Nucleus accumbens (tissue), 56 donors: ENCODE results near the gene ZNF581.

Experiments used
- DNase-seq, 56 donors: peaks; one replicate each; lab custom pipeline; 2025; lab: John Stamatoyannopoulos, UW

The ZNF581 gene, protein sequence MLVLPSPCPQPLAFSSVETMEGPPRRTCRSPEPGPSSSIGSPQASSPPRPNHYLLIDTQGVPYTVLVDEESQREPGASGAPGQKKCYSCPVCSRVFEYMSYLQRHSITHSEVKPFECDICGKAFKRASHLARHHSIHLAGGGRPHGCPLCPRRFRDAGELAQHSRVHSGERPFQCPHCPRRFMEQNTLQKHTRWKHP

DNA sequence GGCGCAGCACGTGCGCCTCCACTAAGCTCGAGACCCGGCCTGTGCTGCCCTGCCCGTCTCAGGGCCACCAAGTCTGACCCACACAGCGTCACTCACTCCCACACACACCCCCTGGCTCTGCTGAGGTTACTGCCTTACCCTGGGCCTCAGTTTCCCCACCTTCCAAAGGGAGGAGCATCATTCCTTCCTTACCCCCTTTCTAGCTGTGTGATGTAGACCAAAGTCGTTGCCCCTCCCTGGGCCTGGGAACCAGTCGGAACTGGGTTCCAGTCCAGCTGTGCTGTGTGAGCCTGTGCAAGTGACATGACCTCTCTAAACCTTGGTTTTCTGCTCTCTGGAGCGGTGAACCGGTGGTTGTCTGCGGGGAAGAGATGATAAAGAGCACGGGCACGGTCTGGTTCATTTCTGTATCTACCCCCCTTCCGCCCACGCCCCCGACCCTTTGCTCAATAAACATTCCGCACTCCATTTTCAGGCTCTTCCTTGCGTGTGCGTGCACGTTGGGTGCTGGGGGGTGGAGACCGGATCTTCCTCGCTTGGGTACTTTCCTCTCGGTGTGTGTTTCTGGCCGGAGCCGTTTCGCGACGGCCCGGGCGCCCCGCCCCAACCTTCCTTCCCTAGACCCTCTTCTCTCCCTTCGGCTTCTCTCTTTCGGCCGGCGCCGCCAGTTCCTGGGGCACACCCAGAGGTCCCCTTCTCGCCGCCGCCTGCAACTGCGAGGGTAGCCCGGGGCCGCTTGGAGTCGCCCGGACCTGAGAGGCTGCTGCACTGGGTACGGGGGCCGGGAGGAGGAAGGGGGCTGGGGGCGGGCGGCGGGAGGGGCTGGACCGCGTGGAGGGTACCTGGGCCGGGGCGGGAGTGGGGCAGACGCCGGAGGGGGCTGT is at the start of gene ZNF581:
TSS of gene ZNF581 (plus strand) at position 647 of the 884 bp plus-strand sequence. CDS start 923 bp downstream, outside the sequence.
- peak in 53 of 56 donors; percentile 18 to 84 (median 60) for DNase-seq

DNA sequence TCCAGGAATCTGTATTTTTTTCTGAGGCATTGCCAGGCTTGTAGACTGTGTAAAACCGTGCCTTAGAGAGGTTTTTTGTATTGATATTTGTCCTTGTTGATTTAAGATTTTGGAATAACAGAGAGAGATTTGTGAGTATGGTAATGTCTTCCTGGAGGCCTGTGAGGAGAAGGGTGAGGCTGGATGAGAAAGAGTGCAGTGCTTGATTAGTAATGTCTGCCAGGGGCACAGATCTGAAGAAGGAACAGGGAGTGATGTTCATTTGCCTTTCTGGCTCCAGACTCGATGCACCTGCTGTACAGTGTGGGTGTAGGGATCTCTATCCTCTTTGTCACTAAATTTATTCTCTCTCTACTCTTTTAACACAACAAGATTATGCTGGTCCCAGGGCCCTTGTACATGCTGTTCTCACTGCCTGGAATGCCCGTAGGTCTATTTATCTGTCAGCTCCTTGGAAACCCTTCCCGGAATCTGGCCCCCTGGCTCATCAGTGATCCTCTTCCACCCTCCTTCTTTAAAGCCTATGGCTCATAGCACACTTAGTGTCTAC is 48.4 kb upstream of the ZNF581 start:
- no peak for DNase-seq

DNA sequence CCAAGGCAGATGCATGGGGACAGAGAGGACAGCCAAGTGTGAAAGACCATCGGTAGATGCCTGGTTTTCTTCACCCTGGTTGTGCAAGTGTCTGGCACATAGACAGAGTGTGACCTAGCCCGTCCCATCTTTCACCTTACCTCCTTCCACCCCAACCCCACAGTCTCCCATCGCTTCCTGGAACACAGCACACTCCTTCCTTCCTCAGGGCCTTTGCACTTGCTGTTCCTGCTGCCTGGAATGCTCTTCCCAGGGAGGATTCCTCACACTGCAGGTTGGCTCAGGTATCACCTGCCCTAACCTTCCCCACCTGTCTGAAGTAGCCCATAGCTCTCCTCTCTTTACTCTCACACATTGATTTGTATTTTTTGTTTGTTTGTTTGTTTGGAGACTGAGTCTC is 47.1 kb upstream of the ZNF581 start:
- DNase-seq = no peak

DNA sequence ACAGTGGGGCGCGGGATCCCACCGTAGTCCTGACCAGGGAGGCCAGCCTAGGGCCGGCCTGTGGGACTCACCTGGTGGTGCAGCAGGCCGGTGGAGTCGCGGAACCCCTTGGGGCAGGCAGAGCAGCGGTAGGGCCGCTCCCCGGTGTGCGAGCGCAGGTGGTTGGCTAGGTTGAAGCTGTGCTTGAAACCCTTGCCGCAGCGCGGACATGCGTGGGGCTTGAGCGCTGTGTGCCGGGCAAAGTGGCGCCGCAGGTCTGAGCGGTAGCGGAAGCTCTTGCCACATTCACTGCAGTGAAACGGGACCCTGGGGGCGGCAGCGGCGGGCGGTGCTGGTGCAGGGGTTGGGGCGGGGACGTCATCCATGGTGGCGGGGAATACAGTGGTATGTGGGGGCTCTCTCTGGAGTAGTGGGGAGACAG is 45.9 kb upstream of the ZNF581 start:
- no peak for DNase-seq

DNA sequence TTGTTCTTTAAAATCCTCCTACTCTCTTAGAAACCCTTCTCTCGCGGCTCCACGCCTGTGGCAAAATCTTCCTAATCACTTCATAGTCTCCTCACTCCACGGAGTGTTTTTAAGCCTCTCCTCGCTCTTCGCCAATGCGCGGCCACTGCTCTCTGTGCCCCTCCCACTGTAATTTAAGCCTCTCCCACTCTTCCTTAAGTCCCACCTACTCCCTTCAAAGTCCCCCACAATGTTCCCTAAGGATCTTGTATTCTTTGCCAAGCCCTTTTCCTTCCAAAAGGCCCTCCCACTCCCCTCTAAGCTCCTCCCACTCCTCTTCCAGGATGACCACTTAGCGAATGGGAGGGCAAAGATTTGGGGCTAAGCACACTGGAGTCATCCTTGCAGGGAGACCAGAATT is 45.4 kb upstream of the ZNF581 start:
- no peak for DNase-seq

DNA sequence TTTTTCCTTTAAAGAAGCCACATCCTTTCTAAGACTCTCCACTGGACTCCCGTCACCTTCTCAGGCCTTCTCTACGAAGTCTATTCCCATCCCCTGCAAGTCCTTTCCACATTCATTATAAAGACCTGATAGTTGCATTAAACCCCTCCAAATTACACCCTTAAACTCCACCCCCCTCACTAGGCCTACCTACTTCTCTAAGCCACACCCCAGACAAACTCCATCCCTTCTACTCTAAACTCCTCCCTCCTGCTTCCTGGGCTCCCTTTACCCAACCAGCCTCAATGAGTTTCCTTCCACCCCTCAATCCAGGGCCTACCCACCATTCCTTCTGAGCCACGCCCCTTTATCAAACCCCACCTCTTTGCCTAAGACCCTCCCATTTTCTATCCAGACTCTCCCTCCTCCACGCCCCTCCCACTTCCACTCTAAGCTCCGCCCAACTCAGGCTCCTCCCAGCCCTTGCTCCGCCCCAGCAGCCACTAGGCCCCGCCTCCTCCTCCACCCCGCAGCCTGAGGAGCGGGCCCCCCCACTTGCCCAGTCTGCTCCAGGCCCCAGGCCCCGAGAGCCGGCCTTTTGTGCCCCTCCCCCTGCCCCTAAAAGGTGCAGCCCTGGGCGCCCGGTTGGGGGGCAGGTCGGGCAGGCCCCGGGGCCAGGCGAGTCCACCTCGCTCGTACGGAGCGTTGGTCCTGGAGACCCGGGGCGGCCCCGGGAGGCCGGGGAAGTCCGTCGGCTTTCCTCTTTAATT is 44.6 kb upstream of the ZNF581 start:
- DNase-seq = peak in 55 of 56 donors; percentile 38 to 96 (median 91)

DNA sequence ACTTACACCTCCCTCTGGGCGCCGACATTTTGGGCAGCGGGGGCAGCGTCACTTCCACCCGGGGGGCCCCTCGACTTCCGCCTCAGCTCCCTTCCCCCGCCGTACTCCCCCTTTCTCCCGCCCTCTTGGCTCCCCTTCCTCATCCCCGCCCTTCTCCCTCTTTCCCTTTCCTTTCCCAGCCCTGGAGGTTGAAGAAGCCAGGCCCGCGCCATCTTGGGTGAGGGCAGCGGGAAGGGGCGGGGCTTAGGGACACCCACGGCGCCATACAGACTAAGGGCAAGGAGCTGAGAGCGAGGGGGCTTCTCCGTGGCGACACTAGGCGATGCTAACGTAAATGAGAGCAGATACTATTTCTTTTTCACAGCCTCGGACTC is 44.0 kb upstream of the ZNF581 start, which contains the start of gene FIZ1:
TSS of gene FIZ1 (minus strand) at position 50 of the 374 bp plus-strand sequence. CDS start 1,652 bp downstream, outside the sequence.
- DNase-seq = peak; percentile 75 to 99 (median 97)

DNA sequence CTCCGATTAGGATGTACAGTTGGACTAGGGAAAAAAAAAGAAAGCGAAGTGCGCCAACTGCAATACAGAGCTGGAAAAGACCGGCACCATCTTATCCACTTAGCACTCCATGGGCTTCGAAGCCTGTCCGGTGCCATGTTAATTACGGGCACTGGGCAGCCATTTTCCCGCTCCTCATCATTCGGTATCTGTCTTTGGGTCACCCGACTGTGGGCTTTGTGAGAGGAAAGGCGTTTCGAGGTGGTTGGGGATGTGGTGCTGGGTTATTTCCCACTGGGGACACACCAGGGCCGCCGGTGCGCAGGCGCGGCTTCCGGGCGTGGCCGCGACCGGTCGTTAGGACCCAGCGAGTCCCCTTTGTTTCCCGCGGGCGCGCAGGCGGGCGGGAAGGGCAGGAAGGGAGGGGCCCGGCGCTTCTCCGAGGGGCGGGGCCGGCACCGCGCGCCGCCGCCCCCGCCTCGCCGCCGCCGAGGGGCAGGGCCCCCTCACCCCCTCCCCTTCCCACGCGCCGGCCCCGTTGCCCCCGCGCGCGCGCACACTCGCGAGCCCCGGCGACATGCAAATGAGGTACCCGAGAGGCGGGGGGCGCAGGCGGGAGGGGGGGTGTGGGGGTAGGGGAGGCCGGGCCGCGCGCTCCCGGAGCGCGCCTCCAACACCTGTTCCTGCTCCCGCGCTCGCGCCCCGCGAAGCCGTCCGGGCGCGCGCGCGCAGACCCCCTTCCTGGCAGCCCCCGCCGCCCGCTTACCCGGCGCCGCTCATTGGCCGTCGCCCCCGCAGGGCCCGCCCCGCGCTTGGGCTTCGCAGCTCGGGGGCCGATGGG is 43.4 kb upstream of the ZNF581 start, which contains the start of gene ZNF524:
TSS of gene ZNF524 (plus strand) at position 447 of the 820 bp plus-strand sequence. CDS start 1,825 bp downstream, outside the sequence.
- peak in 55 of 56 donors; percentile 77 to 99 (median 94) for DNase-seq

DNA sequence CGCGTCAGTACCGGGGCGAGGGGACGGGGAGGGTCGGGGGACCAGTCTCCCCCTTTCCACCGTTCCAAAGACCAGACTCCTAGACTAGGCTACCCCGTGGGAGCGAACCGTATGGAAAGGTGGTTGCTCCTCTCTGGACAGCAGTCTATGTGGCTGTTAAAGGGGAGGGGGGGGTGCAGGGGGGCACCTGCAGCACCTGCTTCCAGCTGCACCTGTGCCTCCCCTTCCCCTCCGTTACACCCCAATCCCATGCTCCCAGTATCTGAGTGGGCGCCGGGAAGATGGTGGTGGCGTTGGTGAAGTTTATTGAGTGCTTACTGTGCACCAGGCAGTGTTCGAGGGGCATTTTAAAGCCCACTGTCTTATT is 42.8 kb upstream of the ZNF581 start:
- peak in 1 of 56 donors; percentile 37 for DNase-seq

DNA sequence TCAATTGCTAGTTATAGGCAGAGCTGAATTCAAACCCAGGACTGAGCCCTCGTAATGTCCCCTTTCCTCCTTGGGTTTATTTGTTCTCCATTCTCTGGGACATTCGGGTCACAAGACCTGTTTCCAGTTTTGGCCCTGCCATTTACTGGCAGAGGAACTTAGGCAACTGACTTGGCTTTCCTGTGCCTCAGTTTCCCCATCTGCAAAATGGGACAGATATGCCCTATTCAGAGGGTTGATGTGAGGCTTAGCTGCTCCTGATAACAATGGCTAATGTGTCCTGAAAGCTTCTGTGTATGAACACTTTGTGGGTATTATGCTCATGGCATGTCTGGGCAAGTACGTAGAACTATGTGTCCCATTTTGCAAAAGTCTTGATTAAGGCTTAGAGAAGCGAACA is 42.4 kb upstream of the ZNF581 start:
- DNase-seq = no peak

DNA sequence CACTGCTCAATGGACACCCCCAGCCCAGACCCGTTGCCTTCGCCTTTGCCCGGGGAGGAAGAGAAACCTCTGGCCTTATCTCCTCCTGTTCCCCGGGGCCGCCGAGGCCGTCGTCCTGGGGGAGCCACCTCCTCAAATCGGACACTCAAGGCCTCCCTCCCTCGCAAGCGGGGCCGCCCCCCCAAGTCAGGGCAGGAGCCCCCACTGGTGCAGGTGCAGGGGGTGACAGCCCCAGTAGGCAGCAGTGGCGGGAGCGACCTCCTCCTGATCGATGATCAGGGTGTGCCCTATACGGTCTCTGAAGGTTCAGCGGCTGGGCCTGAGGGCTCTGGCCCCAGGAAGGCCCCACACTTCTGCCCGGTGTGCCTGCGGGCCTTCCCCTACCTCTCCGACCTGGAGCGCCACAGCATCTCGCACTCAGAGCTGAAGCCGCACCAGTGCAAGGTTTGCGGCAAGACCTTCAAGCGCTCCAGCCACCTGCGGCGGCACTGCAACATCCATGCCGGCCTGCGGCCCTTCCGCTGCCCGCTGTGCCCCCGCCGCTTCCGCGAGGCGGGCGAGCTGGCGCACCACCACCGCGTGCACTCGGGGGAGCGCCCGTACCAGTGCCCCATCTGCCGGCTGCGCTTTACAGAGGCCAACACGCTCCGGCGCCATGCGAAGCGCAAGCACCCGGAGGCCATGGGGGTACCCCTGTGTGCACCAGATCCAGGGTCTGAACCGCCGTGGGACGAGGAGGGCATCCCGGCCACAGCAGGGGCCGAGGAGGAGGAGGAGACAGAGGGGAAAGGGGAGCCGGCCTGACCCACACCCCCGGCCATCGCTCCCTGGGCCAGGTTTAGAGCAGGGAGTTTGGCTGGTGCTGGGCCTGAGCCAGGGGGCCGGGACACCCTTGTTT is 41.1 kb upstream of the ZNF581 start:
- DNase-seq = no peak

DNA sequence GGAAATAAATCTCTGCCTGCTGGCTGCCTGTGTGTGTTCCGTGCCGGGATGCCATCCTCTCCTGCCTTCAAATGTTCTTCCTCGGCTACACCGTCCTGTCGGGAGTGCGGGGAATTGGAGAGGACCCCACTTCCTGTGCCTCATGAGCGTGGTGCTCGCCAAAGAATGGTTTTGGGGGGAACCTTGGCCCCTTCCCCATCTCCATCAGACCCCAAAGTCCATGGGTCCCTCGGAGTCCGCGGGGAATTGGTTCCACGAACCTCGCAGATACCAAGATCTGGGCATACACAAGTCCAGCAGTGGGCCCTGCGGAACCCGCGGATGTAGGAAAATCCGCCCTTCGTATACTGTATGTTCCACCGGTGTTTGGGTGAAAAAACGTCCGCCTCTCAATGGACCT is 40.3 kb upstream of the ZNF581 start:
- no peak for DNase-seq

DNA sequence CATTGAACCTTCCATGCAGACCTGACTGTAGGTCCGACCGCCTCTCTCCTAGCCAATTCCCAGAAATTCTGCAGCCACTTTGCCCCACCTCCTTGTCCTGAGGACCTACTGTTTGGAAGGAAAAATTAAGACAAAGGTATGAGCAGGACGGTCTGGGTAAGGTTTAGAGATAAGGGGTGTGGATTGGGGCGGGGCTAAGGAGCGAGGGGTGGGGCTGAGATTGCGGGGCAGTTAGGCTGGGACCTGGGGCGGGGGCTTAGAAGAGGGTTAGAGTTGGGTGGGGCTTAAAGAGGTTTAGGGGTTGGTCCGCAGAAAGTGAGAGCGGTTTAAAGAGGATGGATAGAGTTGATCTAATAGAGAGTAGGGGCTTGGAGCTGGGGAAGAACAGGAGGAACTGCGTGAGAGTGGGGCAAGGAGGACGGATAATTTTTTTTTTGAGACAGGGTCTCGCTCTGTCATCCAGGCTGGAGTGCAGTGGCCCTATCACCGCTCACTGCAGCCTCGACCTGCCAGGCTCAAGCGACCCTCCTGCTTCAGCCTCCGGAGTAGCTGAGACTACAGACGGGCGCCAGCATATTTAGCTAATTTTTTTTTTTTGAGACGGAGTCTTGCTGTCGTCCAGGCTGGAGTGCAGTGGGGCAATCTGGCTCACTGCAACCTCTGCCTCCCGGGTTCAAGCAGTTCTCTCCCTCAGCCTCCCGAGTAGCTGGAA is 39.7 kb upstream of the ZNF581 start:
- DNase-seq = no peak

DNA sequence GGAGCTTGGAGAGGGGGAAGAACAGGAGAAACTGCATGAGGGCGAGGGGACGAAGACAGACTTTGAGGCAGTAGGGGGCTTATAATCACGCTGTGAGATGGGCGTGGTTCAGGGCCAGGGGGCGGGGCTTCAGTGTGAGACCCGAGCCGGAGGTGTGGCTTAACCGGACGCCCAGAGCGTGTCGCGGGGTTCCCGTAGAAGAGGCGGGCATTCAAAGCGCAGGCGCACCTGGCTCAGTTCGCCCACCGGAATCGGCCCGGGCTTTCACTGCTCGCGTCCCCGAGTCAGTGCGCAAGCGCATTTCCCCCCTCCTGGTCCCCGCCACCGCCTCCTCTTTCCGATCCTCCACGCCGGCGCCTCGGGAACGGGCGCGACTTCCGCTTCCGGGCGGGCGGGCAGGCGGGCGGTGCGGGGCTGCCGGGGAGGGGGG is 38.2 kb upstream of the ZNF581 start:
- DNase-seq = peak in 55 of 56 donors; percentile 64 to 98 (median 92)

DNA sequence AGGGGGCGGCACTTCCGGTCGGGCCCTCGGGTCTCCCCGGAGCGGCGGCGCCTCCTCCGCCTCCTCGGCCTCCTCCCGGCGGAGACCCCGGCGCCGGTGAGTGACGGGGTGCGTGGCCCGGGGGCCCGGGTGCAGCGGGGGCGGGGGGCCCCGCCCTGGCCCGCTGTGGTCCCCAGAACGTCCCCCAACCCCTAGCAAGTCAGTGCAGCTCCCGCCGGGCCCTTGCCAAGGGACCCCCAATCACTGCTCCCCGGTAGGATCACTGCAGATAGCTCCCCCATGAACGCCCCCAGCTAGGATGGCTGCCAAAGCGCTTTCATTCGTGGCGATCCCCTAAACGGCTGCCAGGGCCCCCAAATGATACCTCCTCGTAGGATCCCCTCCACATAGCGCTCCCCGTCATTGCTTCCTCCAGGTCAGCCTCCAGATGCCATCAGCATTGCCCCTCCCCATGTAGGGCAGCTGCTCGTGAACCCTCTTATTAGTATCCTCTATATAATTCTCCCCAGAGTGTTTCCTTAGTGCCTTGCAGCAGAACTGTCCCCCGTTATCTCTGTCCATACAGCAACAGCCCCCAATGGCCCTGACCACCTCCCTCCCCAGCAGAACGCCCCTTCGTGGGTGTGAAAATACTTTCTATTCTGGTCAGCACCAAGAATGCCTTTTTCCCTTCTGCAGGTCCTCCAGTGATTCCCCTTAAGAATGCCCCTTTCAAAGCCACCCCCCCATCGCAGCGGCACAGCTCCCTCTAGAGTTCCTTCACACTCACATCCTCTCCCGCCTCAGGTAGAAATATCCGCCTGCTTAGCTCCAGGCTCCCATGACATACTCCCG is 37.6 kb upstream of the ZNF581 start, which contains the start of gene ZNF865:
TSS of gene ZNF865 (plus strand) at position 11 of the 834 bp plus-strand sequence. CDS start 7,972 bp downstream, outside the sequence.
- DNase-seq = peak in 48 of 56 donors; percentile 19 to 83 (median 52)

DNA sequence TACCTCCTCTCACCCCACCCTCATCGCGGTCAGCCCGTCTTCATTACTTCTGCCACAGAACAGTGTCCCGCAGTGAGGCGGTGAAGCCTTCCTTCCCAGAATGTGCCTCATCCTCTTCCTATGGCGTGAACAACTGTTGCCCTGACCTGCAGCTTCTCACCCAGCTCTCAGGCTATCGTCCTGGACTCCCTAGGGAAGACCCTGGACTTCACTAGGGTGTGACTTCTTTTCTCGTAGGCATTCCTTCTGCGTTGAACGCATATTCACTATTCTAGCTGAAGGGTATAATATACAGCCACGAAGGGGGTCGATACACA is 37.0 kb upstream of the ZNF581 start:
- DNase-seq = no peak

DNA sequence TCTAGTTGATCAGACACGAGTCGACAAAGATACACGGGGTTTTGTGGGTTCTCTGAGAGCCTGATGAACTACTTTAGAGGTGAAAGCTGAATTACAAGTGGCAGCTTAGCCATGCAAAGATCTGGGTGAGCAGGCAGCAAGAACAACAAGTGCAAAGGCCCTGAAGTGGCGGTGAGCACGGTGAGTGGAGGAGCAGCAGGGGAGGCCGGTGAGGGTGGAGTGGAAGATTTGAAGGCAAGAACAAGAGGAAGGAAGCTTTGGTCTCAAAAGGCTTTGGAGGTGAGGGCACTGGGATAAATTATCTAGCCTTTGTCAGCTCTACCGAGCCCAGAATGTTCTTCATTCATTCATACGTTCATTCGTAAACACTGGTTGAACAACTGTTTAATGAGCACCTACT is 36.6 kb upstream of the ZNF581 start:
- DNase-seq = no peak
